UCSD-AML1 (cell line): ENCODE data around the gene IARS1.

ENCODE experiments used
- DNase-seq: peaks from one replicate; lab custom pipeline; 2025; ENCODE audit not compliant: unreplicated experiment; lab: John Stamatoyannopoulos, UW

Gene IARS1

GRCh38 chr9:92295827-92296258, 2.3 kb upstream of the IARS1 start:
- DNase-seq: peak; percentile 59

GRCh38 chr9:92295240-92295790, 1.8 kb upstream of the IARS1 start:
- no peak for DNase-seq

- no peak for DNase-seq
Observed at GRCh38 chr9:92294297-92294676, 790 bp upstream of the IARS1 start.

- no peak for DNase-seq
Observed at GRCh38 chr9:92293075-92293354, 482 bp downstream of the IARS1 start.

GRCh38 chr9:92292338-92293074, 991 bp downstream of the IARS1 start:
- DNase-seq: no peak

- DNase-seq: no peak
Observed at GRCh38 chr9:92291577-92291976, 1.9 kb downstream of the IARS1 start.

- DNase-seq: no peak
Observed at GRCh38 chr9:92290785-92291429, 2.6 kb downstream of the IARS1 start.

GRCh38 chr9:92289708-92290390, 3.6 kb downstream of the IARS1 start:
- DNase-seq: no peak

GRCh38 chr9:92279302-92279701, 14.2 kb downstream of the IARS1 start:
- no peak for DNase-seq

- no peak for DNase-seq
Observed at GRCh38 chr9:92278110-92278509, 15.4 kb downstream of the IARS1 start.

GRCh38 chr9:92276331-92277032, 17.0 kb downstream of the IARS1 start:
- peak; percentile 43 for DNase-seq

GRCh38 chr9:92275541-92275940, 18.0 kb downstream of the IARS1 start:
- no peak for DNase-seq

GRCh38 chr9:92270511-92270910, 23.0 kb downstream of the IARS1 start:
- DNase-seq: no peak

- DNase-seq: no peak
Observed at GRCh38 chr9:92266486-92266885, 27.0 kb downstream of the IARS1 start.

- DNase-seq: no peak
Observed at GRCh38 chr9:92265154-92265553, 28.3 kb downstream of the IARS1 start.

GRCh38 chr9:92263131-92263530, 30.4 kb downstream of the IARS1 start:
- DNase-seq: no peak

- DNase-seq: no peak
Observed at GRCh38 chr9:92257327-92257726, 36.2 kb downstream of the IARS1 start.

- DNase-seq: no peak
Observed at GRCh38 chr9:92254381-92255337, 38.8 kb downstream of the IARS1 start.

- no peak for DNase-seq
Observed at GRCh38 chr9:92253656-92254055, 39.8 kb downstream of the IARS1 start.

- DNase-seq: no peak
Observed at GRCh38 chr9:92247981-92248380, 45.5 kb downstream of the IARS1 start.
